Psoas muscle (tissue), 8 donors: Measurements from ENCODE around the gene MAST4. TPM values are rescaled to one million over a fixed set of nuclear protein-coding genes. Genes with fewer than 3 reads are reported as not detected.

ENCODE experiments used
- ATAC-seq, 4 donors: fragments of 200-7000 bp; cut with Tn5 transposase; one replicate each; pipeline ENCODE4 v1.9.1; 2020; ENCODE audit warnings: moderate library complexity in 3 of 4, mild to moderate bottlenecking in 2 of 4
- DNase-seq, 2 donors: peaks; one replicate each; pipeline ENCODE4 v3.0.0-alpha.2; 2020
- H3K27ac ChIP-seq: fragments of 200-600 bp; one replicate; pipeline ENCODE4 v1.8.0; 2022
- H3K27me3 ChIP-seq, 3 donors: fragments of 200-600 bp in 1 of 3; one replicate each; pipeline versions ENCODE4 v1.6.1 to v1.8.0; 2013 to 2022; ENCODE audit warnings: low read length in 2 of 3, mild to moderate bottlenecking in 2 of 3, moderate library complexity in 1 of 3; ENCODE audit not compliant: insufficient read depth in 3 of 3
- H3K36me3 ChIP-seq, 2 donors: fragments of 200-600 bp in 1 of 2; one replicate each; pipeline versions ENCODE4 v1.6.1 to v1.8.0; 2013 to 2022; ENCODE audit warnings: low read depth in 1 of 2, mild to moderate bottlenecking in 1 of 2, moderate library complexity in 1 of 2; ENCODE audit not compliant: insufficient read depth in 1 of 2
- H3K4me1 ChIP-seq: fragments of 200-600 bp; one replicate; pipeline ENCODE4 v1.8.0; 2022
- H3K4me3 ChIP-seq: fragments of 200-600 bp; one replicate; pipeline ENCODE4 v1.8.0; 2022; ENCODE audit warnings: mild to moderate bottlenecking
- H3K9me3 ChIP-seq: fragments of 200-600 bp; one replicate; pipeline ENCODE4 v1.8.0; 2022
- WGBS, 3 donors: extraction: QIAGEN DNeasy Blood & Tissue Kit; methylation state at CpG; one replicate each; pipeline versions ENCODE4 v1.1.6 to v1.1.7; 2013; 5-methylcytosine and 5-hydroxymethylcytosine counted together
- intact Hi-C, 2 donors: fragments of 100-400 bp; cut with DNase I; formaldehyde crosslinking; loops; one replicate each; pipeline versions ENCODE4 v1.11.0 to v1.14.2; 2022
- polyA plus RNA-seq, 3 donors: library from polyadenylated mRNA; stranded (reverse); fragments of 200-250 nt; gene quantifications; one replicate each; pipeline ENCODE4 v1.2.3, GENCODE V29; 2013
- total RNA-seq, 4 donors: library from RNA; stranded (reverse); fragmentation: NEBNext Ultra II Directional in 2 of 4; extraction: Animal tissue kit (Norgen Biotek cat#: 25700) in 2 of 4; gene quantifications; one replicate each; pipeline versions ENCODE4 v1.2.1 to v1.2.4, GENCODE V29; 2021 to 2023
- TF ChIP-seq, protein P1 (sequence below): fragments of 200-600 bp; IDR thresholded peaks from one replicate; pipeline ENCODE4 v1.8.0; 2022; ENCODE audit warnings: antibody characterized with exemption
- donor health status: healthy with polysubstance abuse.
- donor health status: DM: no; HTN: no; CAD: no; lungs with moderate emphysema.
- donor health status: Bipolar disorder and iron deficiency.
- donor health status: healthy.
- donor health status: DM: yes; HTN: yes; CAD: no.
- donor health status: DM: no; HTN: no; CAD: no.
- donor health status: DM: no; HTN: no; CAD: no.
- donor health status: DM: yes; HTN: yes; CAD: no.

The MAST4 gene
- total and polyA plus RNA-seq, 7 donors = 3.2 to 123 (median 12.1) TPM

DNA sequence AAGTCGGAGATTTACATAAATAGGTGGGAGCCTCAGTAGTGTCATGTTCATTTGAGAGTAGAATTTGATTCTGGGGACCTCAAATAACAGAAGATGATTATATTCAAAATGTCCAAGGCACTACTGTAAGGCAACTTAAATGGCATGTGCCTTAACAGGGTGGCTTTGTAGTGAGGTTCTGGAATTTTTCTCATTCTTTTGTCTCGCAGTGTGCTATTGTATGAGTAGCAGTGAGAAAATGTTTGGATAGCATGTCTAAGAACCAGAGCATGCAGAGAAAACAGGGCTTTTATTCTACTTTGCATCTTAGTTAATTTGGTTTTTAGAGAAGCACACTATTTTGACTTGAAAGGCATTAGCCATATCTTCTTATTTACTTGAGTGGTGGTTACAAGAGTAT is 25.0 kb downstream of the MAST4 start:
- Histone ChIP-seq H3K4me3 (no peak overlapping the region), H3K36me3 (no peaks in the 10 kb centered on the region), H3K27me3 (peaks cover 0 to 4% (median 0%) of the 10 kb centered on the region in 3 donors), H3K9me3 (no peaks in the 10 kb centered on the region), H3K4me1 (no peaks in the 10 kb centered on the region), H3K27ac (no peak overlapping the region)
- DNase-seq = no peak
- TF ChIP-seq, protein P1, sequence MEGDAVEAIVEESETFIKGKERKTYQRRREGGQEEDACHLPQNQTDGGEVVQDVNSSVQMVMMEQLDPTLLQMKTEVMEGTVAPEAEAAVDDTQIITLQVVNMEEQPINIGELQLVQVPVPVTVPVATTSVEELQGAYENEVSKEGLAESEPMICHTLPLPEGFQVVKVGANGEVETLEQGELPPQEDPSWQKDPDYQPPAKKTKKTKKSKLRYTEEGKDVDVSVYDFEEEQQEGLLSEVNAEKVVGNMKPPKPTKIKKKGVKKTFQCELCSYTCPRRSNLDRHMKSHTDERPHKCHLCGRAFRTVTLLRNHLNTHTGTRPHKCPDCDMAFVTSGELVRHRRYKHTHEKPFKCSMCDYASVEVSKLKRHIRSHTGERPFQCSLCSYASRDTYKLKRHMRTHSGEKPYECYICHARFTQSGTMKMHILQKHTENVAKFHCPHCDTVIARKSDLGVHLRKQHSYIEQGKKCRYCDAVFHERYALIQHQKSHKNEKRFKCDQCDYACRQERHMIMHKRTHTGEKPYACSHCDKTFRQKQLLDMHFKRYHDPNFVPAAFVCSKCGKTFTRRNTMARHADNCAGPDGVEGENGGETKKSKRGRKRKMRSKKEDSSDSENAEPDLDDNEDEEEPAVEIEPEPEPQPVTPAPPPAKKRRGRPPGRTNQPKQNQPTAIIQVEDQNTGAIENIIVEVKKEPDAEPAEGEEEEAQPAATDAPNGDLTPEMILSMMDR = no peak
- 23 to 69% (median 47%) methylated on average over 2 of the region's 2 CpGs for WGBS, 3 donors
- intact Hi-C loops = no loop called here
- ATAC-seq = no peak

DNA sequence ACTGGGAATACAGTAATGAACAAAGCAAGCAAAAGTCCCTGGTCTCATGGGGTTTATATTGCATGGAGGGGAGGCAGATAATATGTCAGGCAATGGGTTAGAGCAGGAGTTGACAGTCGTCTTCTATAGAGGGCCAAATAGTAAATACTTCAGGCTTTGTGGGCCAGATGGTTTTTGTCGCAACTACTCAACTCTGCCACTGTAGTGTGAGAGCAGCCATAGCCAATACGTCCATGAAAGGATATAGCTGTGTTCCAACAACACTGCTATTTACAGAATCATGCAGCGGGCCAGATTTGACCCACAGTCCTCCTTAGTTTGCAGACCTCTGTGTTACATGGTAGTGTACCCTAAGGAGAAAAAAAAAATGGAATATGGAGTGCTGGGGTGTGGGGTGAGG is 25.5 kb downstream of the MAST4 start:
- 69 to 73% (median 73%) methylated on average over 4 of the region's 4 CpGs for WGBS, 3 donors
- TF ChIP-seq, protein P1 = no peak
- Histone ChIP-seq H3K27ac (no peak overlapping the region), H3K9me3 (no peaks in the 10 kb centered on the region), H3K4me3 (no peak overlapping the region), H3K36me3 (no peaks in the 10 kb centered on the region), H3K4me1 (no peaks in the 10 kb centered on the region), H3K27me3 (peaks cover 0 to 4% (median 0%) of the 10 kb centered on the region in 3 donors)
- ATAC-seq (no peak), DNase-seq (no peak)
- intact Hi-C loops = no loop called here

DNA sequence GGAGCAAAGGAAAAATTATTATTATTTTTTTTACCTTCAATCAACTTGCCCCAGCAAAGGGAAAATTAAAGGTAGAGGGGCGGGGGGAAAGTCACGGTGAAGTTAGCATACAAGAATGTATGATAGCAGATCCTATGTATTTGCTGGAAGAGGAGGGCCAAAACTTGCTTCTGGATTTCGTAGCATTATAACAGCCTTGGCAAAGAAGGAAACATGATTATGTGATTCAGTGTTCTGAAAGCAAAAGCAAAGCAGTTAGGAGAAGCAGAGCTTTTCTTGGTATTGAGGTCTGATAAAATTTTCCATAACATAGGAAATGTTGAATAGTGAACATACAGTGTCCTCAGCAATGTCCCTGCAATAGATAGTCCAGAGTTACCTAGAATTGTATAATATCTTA is 32.4 kb downstream of the MAST4 start:
- no peak for ATAC-seq
- TF ChIP-seq, protein P1 = no peak
- 73 to 79% (median 73%) methylated on average over 3 of the region's 3 CpGs for WGBS, 3 donors

DNA sequence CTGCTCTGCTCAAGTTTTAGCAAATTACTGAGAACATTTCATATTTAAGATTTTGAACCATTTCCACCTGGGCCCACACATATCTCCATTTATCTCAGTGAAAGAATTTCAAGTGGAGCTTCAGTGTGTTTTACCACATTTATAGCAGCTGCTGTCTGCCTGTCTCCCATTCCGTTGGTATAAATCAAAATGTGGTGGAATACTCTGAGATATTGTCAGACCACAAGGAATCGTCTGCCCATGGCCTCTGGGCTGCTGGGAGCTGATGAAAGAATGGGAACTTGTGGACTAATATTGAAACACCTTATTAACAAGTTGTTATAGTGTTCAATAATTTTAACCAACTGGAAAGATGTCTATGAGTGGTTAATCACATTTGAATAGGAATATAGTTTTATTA is 33.3 kb downstream of the MAST4 start:
- 54 to 57% (median 55%) methylated on average over 2 of the region's 2 CpGs for WGBS, 3 donors
- no peak overlapping the region for H3K4me3 ChIP-seq
- H3K27ac ChIP-seq = no peak overlapping the region
- no peak for DNase-seq
- H3K27me3 ChIP-seq = no peaks in the 10 kb centered on the region
- TF ChIP-seq, protein P1 = no peak
- ATAC-seq = no peak
- intact Hi-C loops = no loop called here
- H3K9me3 ChIP-seq = no peaks in the 10 kb centered on the region
- no peaks in the 10 kb centered on the region for H3K4me1 ChIP-seq
- no peaks in the 10 kb centered on the region for H3K36me3 ChIP-seq

More for the DNA sequence above, 32.4 kb downstream of the MAST4 start:
- intact Hi-C loops = no loop called here
- no peak overlapping the region for H3K4me3 ChIP-seq
- no peak for DNase-seq
- no peak overlapping the region for H3K27ac ChIP-seq
- no peaks in the 10 kb centered on the region for H3K9me3 ChIP-seq
- no peaks in the 10 kb centered on the region for H3K4me1 ChIP-seq
- H3K36me3 ChIP-seq = no peaks in the 10 kb centered on the region
- H3K27me3 ChIP-seq = no peaks in the 10 kb centered on the region

DNA sequence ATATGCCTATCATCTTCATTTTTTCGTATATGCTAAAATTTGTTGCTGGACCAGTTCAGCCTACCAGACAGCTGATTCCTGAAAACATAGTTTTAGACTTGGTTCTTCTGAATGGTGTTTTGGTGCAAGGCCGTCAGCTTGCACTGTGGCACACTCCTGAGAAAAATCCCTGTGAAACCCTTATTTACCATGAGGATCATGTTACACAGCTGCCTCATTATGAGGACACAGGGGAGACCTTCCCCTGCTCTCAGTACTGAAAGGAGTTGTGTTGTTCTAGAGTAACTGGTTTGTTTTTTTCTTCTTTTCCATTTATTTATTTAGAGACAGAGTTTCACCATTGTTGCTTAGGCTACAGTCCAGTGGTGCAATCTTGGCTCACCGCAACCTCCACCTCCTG is 37.6 kb downstream of the MAST4 start:
- H3K4me3 ChIP-seq = no peak overlapping the region
- no peak overlapping the region for H3K27ac ChIP-seq
- H3K27me3 ChIP-seq = no peaks in the 10 kb centered on the region
- intact Hi-C loops = no loop called here
- no peaks in the 10 kb centered on the region for H3K36me3 ChIP-seq
- ATAC-seq (no peak), DNase-seq (no peak)
- no peaks in the 10 kb centered on the region for H3K9me3 ChIP-seq
- WGBS, 3 donors = 68 to 69% (median 69%) methylated on average over 3 of the region's 3 CpGs
- H3K4me1 ChIP-seq = no peaks in the 10 kb centered on the region
- TF ChIP-seq, protein P1 = no peak
